GM23338 (cell line): ENCODE measurements around the gene USP2. TPM values are rescaled to one million over a fixed set of nuclear protein-coding genes. Genes with fewer than 3 reads are reported as not detected.

Source experiments
- ATAC-seq: fragments of 200-7000 bp; cut with Tn5 transposase; 3 replicates; pipeline ENCODE4 v1.9.1; 2020
- DNase-seq: peaks from one replicate; pipeline ENCODE4 v3.0.0-alpha.2; 2015; ENCODE audit warnings: low spot score
- H2AFZ ChIP-seq: fragments of 200-600 bp; sonication (generic); 2 replicates; pipeline ENCODE4 v1.8.0; 2016; ENCODE audit warnings: antibody characterized with exemption, mild to moderate bottlenecking, moderate library complexity
- H3F3A ChIP-seq: fragments of 200-600 bp; sonication (generic); replicated peaks from 2 replicates; pipeline ENCODE4 v1.8.0; 2017; ENCODE audit warnings: antibody characterized with exemption, mixed run types, low read depth
- H3K27ac ChIP-seq: fragments of 200-600 bp; sonication (generic); 2 replicates; pipeline ENCODE4 v1.6.1; 2016; ENCODE audit warnings: low read depth
- H3K27me3 ChIP-seq: fragments of 200-600 bp; sonication (generic); 2 replicates; pipeline ENCODE4 v1.8.0; 2016; ENCODE audit warnings: mild to moderate bottlenecking, mixed run types, moderate library complexity; ENCODE audit not compliant: insufficient read depth
- H3K36me3 ChIP-seq: fragments of 200-600 bp; sonication (generic); 2 replicates; pipeline ENCODE4 v1.8.0; 2016; ENCODE audit warnings: mild to moderate bottlenecking; ENCODE audit not compliant: insufficient read depth
- H3K4me1 ChIP-seq: fragments of 200-600 bp; sonication (generic); 2 replicates; pipeline ENCODE4 v1.8.0; 2016; ENCODE audit warnings: mild to moderate bottlenecking, moderate library complexity; ENCODE audit not compliant: insufficient read depth
- H3K4me2 ChIP-seq: fragments of 200-600 bp; sonication (generic); 2 replicates; pipeline ENCODE4 v1.7.1; 2017; ENCODE audit warnings: mixed run types
- H3K4me3 ChIP-seq: fragments of 200-600 bp; sonication (generic); 2 replicates; pipeline ENCODE4 v1.6.1; 2016; ENCODE audit warnings: mixed run types
- H3K79me2 ChIP-seq: fragments of 200-600 bp; sonication (generic); replicated peaks from 2 replicates; pipeline ENCODE4 v1.8.0; 2017; ENCODE audit warnings: mild to moderate bottlenecking; ENCODE audit not compliant: insufficient read depth
- H3K9me2 ChIP-seq: fragments of 200-600 bp; sonication (generic); 2 replicates; pipeline ENCODE4 v1.8.0; 2017; ENCODE audit not compliant: insufficient read depth
- H4K20me1 ChIP-seq: fragments of 200-600 bp; sonication (generic); replicated peaks from 2 replicates; pipeline ENCODE4 v1.8.0; 2017; ENCODE audit warnings: mild to moderate bottlenecking; ENCODE audit not compliant: insufficient read depth
- H3K27ac Mint-ChIP-seq: 2 replicates; pipeline ENCODE4 v1.8.0; 2020; ENCODE audit warnings: inconsistent platforms, mild to moderate bottlenecking, moderate library complexity, mixed read lengths
- H3K27me3 Mint-ChIP-seq: 3 replicates; pipeline ENCODE4 v1.8.0; 2022; ENCODE audit warnings: low read depth, mild to moderate bottlenecking, moderate library complexity, mixed read lengths, inconsistent platforms; ENCODE audit not compliant: insufficient read depth, poor library complexity
- H3K36me3 Mint-ChIP-seq: 3 replicates; pipeline ENCODE4 v1.8.0; 2021; ENCODE audit warnings: low read depth, mild to moderate bottlenecking, inconsistent platforms, moderate library complexity, mixed read lengths
- H3K4me1 Mint-ChIP-seq: 3 replicates; pipeline ENCODE4 v1.8.0; 2020; ENCODE audit warnings: mild to moderate bottlenecking, inconsistent platforms, mixed read lengths
- H3K4me3 Mint-ChIP-seq: 3 replicates; pipeline ENCODE4 v1.8.0; 2021; ENCODE audit warnings: moderate library complexity, mild to moderate bottlenecking, inconsistent platforms, mixed read lengths
- H3K9me3 Mint-ChIP-seq: 3 replicates; pipeline ENCODE4 v1.8.0; 2020; ENCODE audit warnings: moderate library complexity, mild to moderate bottlenecking, inconsistent platforms, mixed read lengths
- CREB1 ChIP-seq: fragments of 250-450 bp; sonication (Bioruptor Pico); IDR thresholded peaks from 2 replicates; pipeline ENCODE4 v1.5.0; 2020; ENCODE audit warnings: low read depth, mild to moderate bottlenecking, moderate library complexity
- CTCF ChIP-seq, 2 experiments: fragments of 200-600 bp in 1 of 2; sonication (generic) in 1 of 2; conservative IDR thresholded peaks; 2 replicates each; pipeline versions ENCODE4 v1.5.1 to v1.6.1; 2016 to 2017; ENCODE audit warnings: antibody characterized with exemption in 2 of 2, low read depth in 2 of 2, mild to moderate bottlenecking in 2 of 2, moderate library complexity in 1 of 2
- ETS1 ChIP-seq: IDR thresholded peaks from 2 replicates; pipeline ENCODE4 v1.6.1; 2016; ENCODE audit warnings: antibody characterized with exemption
- EZH2 ChIP-seq: fragments of 200-600 bp; sonication (generic); IDR thresholded peaks from one replicate; pipeline ENCODE4 v1.8.0; 2017; ENCODE audit warnings: antibody characterized with exemption, mild to moderate bottlenecking, low read depth; ENCODE audit not compliant: unreplicated experiment
- EZH2phosphoT487 ChIP-seq: fragments of 200-600 bp; sonication (generic); IDR thresholded peaks from one replicate; pipeline ENCODE4 v1.8.1; 2018; ENCODE audit warnings: antibody characterized with exemption; ENCODE audit not compliant: unreplicated experiment
- JUNB ChIP-seq: IDR thresholded peaks from one replicate; pipeline ENCODE4 v1.6.1; 2016; ENCODE audit warnings: antibody characterized with exemption; ENCODE audit not compliant: unreplicated experiment
- NANOG ChIP-seq: IDR thresholded peaks from 2 replicates; pipeline ENCODE4 v1.6.1; 2016; ENCODE audit warnings: antibody characterized with exemption, borderline replicate concordance
- POLR2AphosphoS5 ChIP-seq: IDR thresholded peaks from 2 replicates; pipeline ENCODE4 v1.6.1; 2016; ENCODE audit warnings: antibody characterized with exemption, low read depth
- REST ChIP-seq: IDR thresholded peaks from one replicate; pipeline ENCODE4 v1.6.1; 2018; ENCODE audit warnings: antibody characterized with exemption; ENCODE audit not compliant: unreplicated experiment
- ZNF114 ChIP-seq: fragments of 250-450 bp; sonication (Bioruptor Pico); IDR thresholded peaks from 2 replicates; pipeline ENCODE4 v1.5.0; 2020; ENCODE audit warnings: mild to moderate bottlenecking, moderate library complexity
- ZNF331 ChIP-seq: fragments of 250-450 bp; sonication (Bioruptor Pico); IDR thresholded peaks from 2 replicates; pipeline ENCODE4 v1.5.0; 2020; ENCODE audit warnings: low read depth, mild to moderate bottlenecking, moderate library complexity
- ZNF462 ChIP-seq: fragments of 250-450 bp; sonication (Bioruptor Pico); IDR thresholded peaks from 2 replicates; pipeline ENCODE4 v1.5.0; 2020; ENCODE audit warnings: mild to moderate bottlenecking, moderate library complexity
- polyA plus RNA-seq: library from polyadenylated mRNA; unstranded; fragments of >200 nt; fragmentation: Nextera tagmentation; extraction: Ambion mirVana; gene quantifications from 2 replicates; pipeline ENCODE4 v1.2.1, GENCODE V29; 2016
- total RNA-seq: library from RNA; depleted of rRNA; stranded (reverse); fragments of >200 nt; shearing (Covaris generic); gene quantifications from 2 replicates; pipeline ENCODE4 v1.2.3, GENCODE V29; 2014

USP2 gene
- total and polyA plus RNA-seq, 2 experiments from 2014 or later = 4.9 to 5.0 TPM

- H3K27me3 Mint-ChIP-seq = peaks cover 44% of the 10 kb centered on the region
- H3K4me1 ChIP-seq = peaks cover 41% of the 10 kb centered on the region
- ATAC-seq = no peak
Measured at GRCh38 chr11:119365071-119365591, 16.4 kb downstream of the USP2 start.

More at GRCh38 chr11:119365071-119365591, 16.4 kb downstream of the USP2 start:
- Histone ChIP-seq H2AFZ (no peak overlapping the region), H3F3A (no peaks in the 10 kb centered on the region; the same call in 1 of the 2 replicates), H3K4me2 (peak overlapping the region; percentile 76), H3K79me2 (no peaks in the 10 kb centered on the region), H3K27me3 (peaks cover 49% of the 10 kb centered on the region), H3K36me3 (no peaks in the 10 kb centered on the region), H3K9me2 (no peaks in the 10 kb centered on the region), H3K4me3 (no peak overlapping the region), H4K20me1 (peaks cover 4% of the 10 kb centered on the region; the same call in 1 of the 2 replicates), H3K27ac (no peak overlapping the region)
- no peaks in the 10 kb centered on the region; the same call in 1 of the 3 replicates for H3K36me3 Mint-ChIP-seq
- no peak for DNase-seq
- TF ChIP-seq ZNF462 (CRISPR knock-in tag) (no peak), EZH2phosphoT487 (no peak), ZNF331 (CRISPR knock-in tag) (no peak), ZNF114 (CRISPR knock-in tag) (no peak), POLR2AphosphoS5 (no peak), ETS1 (no peak), CTCF (conservative IDR thresholded peaks at IDR 0.05; ENCODE audit: low read depth in 2 of 2) (no peak), CREB1 (CRISPR knock-in tag) (no peak), REST (no peak), EZH2 (no peak), NANOG (no peak), JUNB (no peak)
- peaks cover 2% of the 10 kb centered on the region; the same call in 1 of the 3 replicates for H3K9me3 Mint-ChIP-seq
- peaks cover 57% of the 10 kb centered on the region for H3K4me1 Mint-ChIP-seq
- no peak overlapping the region for H3K27ac Mint-ChIP-seq
- no peak overlapping the region; the same call in 2 of the 3 replicates for H3K4me3 Mint-ChIP-seq
